Uterus (tissue), 2 donors: Measurements from ENCODE around the gene RIC8B.

ENCODE experiments used
- CTCF ChIP-seq, 4 experiments: fragments of 200-600 bp in 2 of 4; fragments of 450-650 bp in 2 of 4; sonication (generic) in 2 of 4; IDR thresholded peaks; one replicate each; pipeline ENCODE4 v1.5.1; 2016 to 2019; ENCODE audit warnings: antibody characterized with exemption in 4 of 4, mild to moderate bottlenecking in 2 of 4, moderate library complexity in 1 of 4
- POLR2A ChIP-seq, 2 donors: fragments of 450-650 bp; IDR thresholded peaks; one replicate each; pipeline ENCODE4 v1.6.1; 2016; ENCODE audit warnings: antibody characterized with exemption in 2 of 2, mild to moderate bottlenecking in 1 of 2, moderate library complexity in 1 of 2

- TF ChIP-seq CTCF (IDR thresholded peaks at IDR 0.05): no peak
- no peak for TF ChIP-seq POLR2A (IDR thresholded peaks at IDR 0.05)
Observed at GRCh38 chr12:106760184-106760531, 14.3 kb upstream of the RIC8B start.
